ENCODE results near the gene ALLC. TPM values are rescaled to one million over a fixed set of nuclear protein-coding genes. Genes with fewer than 3 reads are reported as not detected.

Gene ALLC
- total and polyA plus RNA-seq, 9 of the 15 experiments (the other 6 are each of a cell fraction or from before 2014, with no cell fraction given), result not detected

DNA sequence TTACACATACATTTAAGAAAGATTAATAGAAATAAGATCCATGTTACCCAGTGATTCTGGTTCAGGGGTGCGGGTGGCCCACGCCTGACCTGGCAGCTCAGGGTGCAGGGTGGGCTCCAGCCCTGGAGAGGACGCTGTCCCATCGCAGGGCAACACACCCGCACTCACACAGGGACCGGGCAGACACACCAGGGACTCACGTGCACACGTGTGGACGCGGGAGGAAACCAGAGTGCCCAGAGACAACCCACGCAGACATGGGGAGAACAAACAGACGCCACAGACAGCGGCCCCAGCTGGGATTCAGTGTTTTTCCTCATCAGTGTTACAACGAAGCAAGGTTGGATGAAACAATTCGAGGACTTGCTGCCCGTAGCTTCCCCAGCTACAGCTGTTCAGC lies 8.4 kb upstream of the ALLC start:
- Histone ChIP-seq H3K27ac (ENCODE audit: extremely low read depth, low read depth, low read length) (no peak overlapping the region), H4K20me1 (replicated peaks; ENCODE audit: control insufficient read depth, insufficient read depth, low read length) (peaks cover 16% of the 10 kb centered on the region), H3K79me2 (ENCODE audit: control insufficient read depth, insufficient read depth, low read length) (no peaks in the 10 kb centered on the region), H2AFZ (ENCODE audit: low read depth, low read length) (no peak overlapping the region), H3K4me3 (no peak overlapping the region), H3K9ac (ENCODE audit: insufficient read depth in 1 of 2, low read depth in 2 of 2, low read length in 2 of 2) (no peak overlapping the region), H3K27me3 (ENCODE audit: control insufficient read depth in 2 of 2, insufficient read depth in 2 of 2, low read length in 2 of 2) (peaks cover 47 to 92% of the 10 kb centered on the region in 2 experiments), H3K9me3 (replicated peaks; ENCODE audit: control insufficient read depth, insufficient read depth, low read depth, low read length) (no peaks in the 10 kb centered on the region), H3K9me1 (ENCODE audit: control insufficient read depth, insufficient read depth, low read length) (no peaks in the 10 kb centered on the region), H3K4me2 (ENCODE audit: insufficient read depth, low read length) (no peak overlapping the region), H3K36me3 (ENCODE audit: control insufficient read depth, insufficient read depth, low read length) (no peaks in the 10 kb centered on the region), H3K4me1 (replicated peaks in 1 of 2; ENCODE audit: control insufficient read depth in 2 of 2, insufficient read depth in 2 of 2, low read length in 2 of 2) (peaks cover 0 to 25% of the 10 kb centered on the region in 2 experiments; a peak in 3 of 5 replicates)
- no TSS peak for BruUV-seq (replicated peaks)
- peak; percentile 42 for TF ChIP-seq BHLHE40 (IDR thresholded peaks at IDR 0.05; ENCODE audit: low read length)
- TF ChIP-seq YBX1 (IDR thresholded peaks at IDR 0.05), result no peak
- no peak for TF ChIP-seq ZNF449 (CRISPR knock-in tag; IDR thresholded peaks at IDR 0.05)
- no peak for FAIRE-seq
- 13% methylated on average over 15 of the region's 16 CpGs for WGBS (ENCODE audit: insufficient coverage, low coverage, missing lambda C conversion rate)
- POLR2A ChIA-PET, result no interaction called here
- intact Hi-C loops (cut with micrococcal nuclease) (no loop called here), in situ Hi-C loops (cut with MboI) (no loop called here)
- no peak for ATAC-seq
- CTCF ChIA-PET (ENCODE audit: low intra/inter-chr PET ratio), result no interaction called here
- no peak for DNase-seq (ENCODE audit: extremely low read depth in 1 of 4, low spot score in 3 of 4)

All from K562 (cell line).